Measurements from ENCODE around the gene SBNO1.
"Not testable (repeated sequence)": the region's sequence is repeated elsewhere in the genome, so short reads cannot be mapped to it uniquely, and the experiment has no call there.

Gene SBNO1

GRCh38 chr12:123364532-123365024, at the start of gene SBNO1:
Gene SBNO1, minus strand, starts transcription at chr12:123364847. Its CDS starts 14,406 bp downstream, at chr12:123350441.
- peak; percentile 92 for DNase-seq

DNA sequence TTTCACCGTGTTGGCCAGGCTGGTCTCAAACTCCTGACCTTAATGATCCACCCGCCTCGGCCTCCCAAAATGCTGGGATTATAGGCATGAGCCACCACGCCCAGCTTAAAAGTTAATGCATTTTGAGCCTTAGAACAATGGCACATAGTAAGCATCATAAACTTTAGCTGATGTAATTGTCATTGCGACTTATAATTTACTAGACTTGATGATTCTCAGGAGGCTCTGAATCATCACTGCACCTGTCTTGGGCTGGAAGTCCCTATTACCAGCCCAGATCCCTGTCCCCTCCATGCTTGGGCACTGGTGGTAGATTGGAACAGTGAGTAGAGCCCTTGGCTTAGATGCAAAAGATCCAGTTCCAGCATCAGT, 45.4 kb upstream of the SBNO1 start:
- DNase-seq, result no peak

GRCh38 chr12:123409284-123410040, 44.8 kb upstream of the SBNO1 start:
- DNase-seq, result not testable (repeated sequence)

DNA sequence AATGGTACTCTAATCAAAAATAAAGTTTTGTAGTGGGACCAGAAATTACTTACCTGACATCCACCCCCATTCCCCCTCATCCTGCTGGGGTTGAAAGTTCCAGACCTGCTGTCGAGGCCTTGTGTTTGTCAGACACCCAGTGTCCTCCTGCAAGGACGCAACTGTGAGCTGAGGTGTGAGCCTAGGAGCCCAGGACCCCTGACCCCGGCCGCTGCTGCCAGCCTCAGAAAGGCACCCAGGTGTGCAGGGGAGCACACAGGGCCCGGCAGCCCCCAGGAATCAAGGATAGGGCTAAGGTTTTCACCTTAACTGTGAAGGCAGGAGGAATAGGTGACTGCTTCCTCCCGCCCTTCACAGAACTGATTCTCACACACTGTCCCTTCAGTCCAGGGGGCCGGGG, 44.0 kb upstream of the SBNO1 start:
- not testable (repeated sequence) for DNase-seq

DNA sequence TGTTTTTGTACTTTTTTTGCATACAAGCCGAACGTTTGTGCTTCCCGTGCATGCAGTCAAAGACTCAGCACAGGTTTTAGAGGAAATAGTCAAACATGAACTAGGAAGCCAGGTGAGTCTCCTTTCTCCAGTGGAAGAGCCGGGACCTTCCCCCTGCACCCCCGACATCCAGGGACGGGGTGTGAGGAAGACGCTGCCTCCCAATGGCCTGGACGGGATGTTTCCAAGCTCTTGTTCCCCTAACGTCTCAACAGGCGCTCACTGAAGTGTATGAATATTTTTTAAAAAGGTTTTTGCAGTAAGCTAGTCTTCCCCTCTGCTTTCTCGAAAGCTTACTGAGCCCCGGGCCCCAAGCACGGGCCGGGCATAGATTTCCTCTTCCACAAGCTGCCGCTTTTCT, 43.3 kb upstream of the SBNO1 start:
- not testable (repeated sequence) for DNase-seq

DNA sequence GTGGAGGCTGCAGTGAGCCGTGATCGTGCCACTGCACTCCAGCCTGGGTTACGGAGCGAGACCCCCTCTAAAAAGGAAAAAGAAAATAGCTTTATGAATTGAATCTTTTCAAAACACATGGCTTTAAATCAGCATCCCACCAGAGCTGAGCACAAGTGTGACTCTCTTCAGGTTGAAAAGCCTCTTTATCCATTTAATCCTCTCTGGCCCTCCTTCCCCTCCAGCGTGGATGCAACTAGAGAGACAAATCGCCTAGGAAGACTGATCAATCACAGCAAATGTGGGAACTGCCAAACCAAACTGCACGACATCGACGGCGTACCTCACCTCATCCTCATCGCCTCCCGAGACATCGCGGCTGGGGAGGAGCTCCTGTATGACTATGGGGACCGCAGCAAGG, 42.6 kb upstream of the SBNO1 start:
- not testable (repeated sequence) for DNase-seq

DNA sequence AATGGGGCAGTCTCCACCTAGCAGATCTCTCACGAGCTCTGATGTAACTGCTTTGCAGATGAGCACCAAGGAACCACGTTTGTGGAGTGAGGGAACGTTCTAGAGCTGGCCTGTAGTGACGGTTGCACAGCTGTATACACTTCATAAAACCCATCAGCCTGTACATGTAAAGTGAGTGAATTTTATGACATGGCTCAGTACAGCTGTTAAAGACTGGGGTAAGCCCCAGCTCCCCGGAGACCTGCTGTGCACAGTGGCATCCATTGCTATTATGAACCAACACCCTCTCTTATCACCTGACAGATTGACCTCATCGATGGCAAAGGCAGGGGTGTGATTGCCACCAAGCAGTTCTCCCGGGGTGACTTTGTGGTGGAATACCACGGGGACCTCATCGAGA, 39.9 kb upstream of the SBNO1 start:
- no peak for DNase-seq

GRCh38 chr12:123401753-123402683, 37.4 kb upstream of the SBNO1 start:
- DNase-seq, result no peak

DNA sequence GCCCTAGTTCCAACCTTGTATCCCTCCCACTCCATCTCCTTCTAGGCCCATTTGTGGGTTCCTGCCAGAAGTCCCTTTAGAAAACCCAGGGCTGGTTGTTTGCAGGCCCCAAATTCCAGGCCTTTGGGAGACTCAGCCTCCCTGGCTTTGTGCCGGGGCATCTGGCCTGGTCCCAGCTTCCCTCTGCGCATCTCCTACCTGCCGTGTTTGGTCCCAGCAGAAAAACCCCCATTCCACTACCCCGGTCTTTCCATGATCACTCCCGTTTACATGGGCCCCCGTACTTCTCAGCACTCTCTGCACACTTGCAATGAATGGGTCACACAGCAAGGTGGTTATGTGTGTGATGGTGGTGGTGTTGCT, 34.6 kb upstream of the SBNO1 start:
- no peak for DNase-seq

DNA sequence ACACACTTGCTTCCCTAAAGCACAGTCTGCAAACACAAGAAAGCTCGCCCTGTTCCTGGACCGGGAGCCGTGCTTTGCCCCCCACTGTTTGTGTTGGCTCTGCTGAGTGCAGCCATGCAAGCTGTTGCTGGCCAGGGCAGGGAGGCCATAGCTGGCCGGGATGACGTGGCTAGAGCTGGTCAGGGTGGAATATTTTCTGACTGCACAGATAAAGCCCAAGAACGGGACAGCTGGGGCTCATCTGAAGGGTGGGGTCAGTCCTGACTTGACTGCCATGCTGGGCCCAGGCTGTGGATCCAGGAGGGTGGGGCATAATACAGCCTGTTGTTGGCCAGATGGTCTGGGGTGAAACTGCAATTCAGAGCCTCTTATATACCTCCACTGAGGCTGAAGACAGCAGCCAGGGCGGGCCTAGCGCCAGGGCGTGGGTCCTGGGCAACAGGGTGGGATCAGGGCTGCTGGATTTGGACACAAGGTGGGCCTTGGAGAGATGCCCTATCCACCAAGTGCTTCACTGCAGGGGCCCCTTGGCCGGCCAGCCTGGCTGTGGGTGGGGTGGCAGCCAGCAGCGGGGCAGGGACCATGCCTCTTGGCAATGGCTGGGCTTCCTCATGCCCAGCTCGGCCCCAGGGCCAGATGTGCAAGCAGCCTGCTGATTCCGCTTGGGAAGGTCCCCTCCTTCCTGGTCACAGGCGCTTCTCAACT, 34.1 kb upstream of the SBNO1 start:
- no peak for DNase-seq

GRCh38 chr12:123398177-123398549, 33.5 kb upstream of the SBNO1 start:
- DNase-seq, result no peak

GRCh38 chr12:123397400-123397799, 32.8 kb upstream of the SBNO1 start:
- DNase-seq, result no peak

DNA sequence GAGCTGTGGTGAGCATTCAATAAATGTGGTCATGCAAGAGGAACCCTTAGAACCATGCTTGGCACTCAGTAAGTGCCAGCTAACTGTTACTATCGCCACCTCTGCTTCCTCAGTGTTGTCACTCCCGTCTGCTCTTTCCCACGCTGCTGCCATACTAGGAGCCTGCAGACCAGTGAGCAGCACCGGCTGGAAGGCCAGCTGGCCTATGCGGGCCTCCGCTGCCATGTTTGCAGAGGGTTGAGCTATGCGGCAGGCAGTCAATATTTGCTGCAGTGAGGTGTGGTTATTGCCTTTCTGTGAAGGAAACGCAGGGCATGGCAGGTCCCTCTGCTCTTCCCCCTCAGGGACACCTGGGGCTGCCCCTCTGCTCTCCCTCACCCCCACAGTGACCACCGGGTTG, 32.3 kb upstream of the SBNO1 start:
- no peak for DNase-seq

GRCh38 chr12:123396543-123396942, 31.9 kb upstream of the SBNO1 start:
- no peak for DNase-seq

DNA sequence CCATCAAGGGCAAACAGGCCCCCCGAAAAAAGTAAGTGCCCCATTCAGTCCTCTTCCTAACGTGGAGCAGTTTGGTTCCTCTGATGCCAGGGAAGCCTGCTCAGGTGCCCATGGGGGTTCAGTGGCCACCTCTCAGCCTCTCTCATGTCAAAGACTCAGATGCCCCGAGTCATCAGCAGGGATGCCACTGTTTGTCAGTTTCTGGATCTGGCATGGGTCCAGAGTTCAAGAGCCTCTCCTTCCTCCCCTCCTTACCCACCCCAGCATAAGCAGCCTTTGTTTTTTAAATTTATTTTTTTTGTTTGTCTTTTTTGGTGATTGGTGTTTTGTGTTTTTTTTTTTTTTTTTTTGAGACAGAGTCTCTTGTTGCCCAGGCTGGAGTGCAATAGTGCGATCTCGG, 30.6 kb upstream of the SBNO1 start:
- DNase-seq, result no peak

DNA sequence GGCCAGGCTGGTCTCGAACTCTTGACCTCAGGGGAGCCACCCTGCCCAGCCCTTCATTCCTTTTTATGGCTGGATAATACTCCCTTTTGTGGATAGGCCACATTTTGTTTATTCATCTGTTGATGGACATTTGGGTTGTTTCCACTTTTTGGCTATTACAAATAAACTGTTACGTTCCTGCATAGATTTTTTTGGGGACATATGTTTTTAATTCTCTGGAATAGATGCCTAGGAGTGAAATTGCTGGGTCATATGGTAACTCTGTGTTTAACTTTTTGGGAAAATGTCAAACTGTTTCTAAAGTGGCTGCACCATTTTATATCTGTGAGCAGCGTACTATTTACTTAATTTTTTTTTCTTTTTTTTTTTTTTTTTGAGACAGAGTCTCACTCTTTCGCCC, 29.1 kb upstream of the SBNO1 start:
- DNase-seq, result no peak

DNA sequence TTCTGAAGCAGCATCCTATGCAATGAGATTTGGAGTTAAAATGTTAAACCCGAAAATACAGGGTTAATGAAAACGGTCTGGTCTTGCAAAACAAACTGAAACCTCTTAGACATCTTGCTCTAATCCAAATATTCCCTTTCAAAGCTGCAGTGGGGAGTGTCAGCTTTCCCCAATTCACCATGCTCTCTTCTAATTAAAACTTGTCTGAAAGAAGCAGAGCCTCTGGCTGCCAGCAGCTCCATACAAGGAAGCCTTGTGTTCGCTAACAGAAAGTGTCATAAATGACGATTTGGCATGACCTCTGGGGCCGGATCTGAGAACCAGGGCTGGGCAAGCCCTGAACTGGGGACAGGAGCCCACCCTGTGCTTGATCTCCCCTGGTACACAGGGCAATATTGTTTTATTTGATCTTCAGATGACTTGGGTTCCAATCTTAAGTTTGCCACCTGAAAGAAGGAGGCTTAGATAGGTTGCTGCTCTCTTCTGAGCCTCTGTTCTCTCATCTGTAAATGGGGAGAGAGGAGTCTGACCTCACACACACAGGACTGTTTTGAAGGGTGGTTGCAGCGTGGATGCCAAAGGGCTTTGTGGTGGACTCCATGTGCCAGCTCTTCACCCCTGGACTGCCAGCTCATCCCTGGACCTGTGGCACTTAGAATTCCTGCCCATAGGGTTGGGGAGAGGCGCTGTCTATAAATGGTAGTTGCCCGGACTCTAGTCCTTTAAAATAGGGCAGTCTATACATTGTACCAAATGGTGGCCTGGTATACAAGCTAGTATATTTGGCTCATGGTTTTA, 27.1 kb upstream of the SBNO1 start:
- DNase-seq, result no peak

DNA sequence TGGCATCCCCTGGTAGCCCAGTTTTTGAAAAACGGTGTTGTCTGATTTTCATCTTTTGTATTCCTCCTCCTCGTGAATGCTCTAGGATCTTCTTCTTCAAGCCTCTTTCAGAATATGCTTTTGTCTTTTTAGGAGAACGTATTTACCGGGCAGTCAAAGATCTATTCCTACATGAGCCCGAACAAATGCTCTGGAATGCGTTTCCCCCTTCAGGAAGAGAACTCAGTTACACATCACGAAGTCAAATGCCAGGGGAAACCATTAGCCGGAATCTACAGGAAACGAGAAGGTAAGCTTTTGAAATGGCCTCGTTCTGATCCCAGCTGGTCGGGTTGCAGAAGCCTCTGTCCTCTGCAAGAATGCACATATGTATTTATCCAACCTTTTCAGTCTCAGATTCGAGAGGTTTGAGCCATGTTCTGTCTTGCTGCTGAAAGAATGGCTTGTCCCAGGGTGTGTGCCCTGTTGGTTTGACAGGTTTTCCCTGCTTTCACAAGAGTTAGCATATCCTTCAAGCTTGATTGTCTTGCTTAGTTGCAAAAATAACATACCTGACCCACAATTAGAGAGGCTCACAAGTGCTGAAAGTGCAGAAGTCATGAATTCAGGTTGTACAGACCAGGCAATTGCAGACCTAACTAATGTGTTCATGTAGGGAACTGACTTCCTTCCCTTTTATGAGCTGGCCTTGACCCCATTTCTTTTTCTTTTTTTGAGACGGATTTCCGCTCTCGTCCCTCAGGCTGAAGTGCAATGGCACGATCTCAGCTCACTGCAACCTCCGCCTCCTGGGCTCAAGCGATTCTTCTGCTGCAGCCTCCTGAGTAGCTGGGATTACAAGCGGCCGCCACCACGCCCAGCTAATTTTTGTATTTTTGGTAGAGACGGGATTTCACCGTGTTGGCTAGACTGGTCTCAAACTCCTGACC, 26.1 kb upstream of the SBNO1 start:
- no peak for DNase-seq

DNA sequence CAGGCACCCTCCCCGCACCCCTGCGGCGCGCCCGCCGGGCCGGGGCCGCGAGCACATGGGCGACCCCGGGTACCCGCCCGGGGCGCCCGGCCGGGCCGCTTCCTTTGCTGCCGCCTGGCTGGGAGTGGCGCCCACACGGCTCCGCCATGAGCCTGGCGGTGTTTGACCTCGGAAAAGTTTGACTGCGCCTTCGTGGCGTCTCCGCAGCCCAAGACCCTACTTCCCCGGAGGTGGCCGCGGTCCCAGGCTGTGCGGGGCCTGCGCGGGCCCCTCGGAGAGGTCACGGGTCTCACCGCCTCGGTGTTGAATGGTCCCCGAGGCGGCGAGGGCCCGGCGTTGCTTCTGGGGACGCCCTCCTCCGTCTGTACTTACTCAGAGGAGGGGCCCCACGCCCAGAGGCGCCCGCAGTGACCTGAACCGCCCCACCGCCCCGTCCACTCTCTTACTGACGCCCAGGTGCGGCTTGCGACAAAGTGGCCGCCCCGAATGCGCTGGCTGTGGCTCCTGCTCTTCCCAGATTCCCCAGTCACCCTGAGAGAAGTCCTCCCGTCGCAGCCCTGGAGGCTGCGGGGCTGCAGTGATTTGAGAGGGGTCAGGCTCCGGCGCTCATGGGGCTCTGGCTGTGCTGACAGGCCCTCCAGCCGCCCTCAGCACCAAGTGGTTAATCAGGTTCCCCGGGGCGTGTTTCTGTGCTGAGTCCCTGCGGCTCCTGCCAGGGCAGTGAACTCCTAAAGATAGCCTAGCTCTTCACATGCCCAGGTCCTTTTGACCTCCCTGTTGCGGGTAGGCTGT, 25.1 kb upstream of the SBNO1 start:
- peak; percentile 38 for DNase-seq

DNA sequence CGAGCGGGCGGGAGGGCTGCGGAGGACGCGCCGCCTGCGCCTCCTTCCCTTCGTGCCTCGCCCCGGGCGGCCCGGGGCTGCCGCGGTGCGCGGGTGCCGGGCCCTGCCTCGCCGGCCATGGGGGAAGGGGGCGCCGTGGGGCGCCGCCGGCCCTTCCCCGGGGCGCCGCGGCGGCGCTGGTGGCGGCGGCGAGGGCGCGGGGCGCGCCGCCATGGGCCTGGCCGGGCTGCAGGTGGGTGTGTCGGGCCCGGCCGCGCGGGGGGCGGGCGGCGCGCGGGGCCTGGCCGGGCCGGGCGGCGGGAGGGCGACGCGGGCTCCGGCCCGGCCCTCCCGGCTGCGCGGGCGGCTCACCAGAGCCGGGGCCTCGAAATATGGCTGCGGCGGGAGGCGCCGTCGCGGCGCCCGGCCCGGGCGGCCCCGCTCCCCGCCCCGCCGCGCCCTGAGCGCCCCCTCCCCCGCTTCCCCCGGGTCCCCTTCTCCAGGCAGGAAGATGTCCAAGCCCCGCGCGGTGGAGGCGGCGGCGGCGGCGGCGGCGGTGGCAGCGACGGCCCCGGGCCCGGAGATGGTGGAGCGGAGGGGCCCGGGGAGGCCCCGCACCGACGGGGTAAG, 24.4 kb upstream of the SBNO1 start:
- no peak for DNase-seq
